GM03348 (cell line): ENCODE measurements around the gene UBA52.

Source experiments
- DNase-seq: peaks from one replicate; pipeline ENCODE4 v3.0.0; 2012; ENCODE audit warnings: low spot score

The UBA52 gene

DNA sequence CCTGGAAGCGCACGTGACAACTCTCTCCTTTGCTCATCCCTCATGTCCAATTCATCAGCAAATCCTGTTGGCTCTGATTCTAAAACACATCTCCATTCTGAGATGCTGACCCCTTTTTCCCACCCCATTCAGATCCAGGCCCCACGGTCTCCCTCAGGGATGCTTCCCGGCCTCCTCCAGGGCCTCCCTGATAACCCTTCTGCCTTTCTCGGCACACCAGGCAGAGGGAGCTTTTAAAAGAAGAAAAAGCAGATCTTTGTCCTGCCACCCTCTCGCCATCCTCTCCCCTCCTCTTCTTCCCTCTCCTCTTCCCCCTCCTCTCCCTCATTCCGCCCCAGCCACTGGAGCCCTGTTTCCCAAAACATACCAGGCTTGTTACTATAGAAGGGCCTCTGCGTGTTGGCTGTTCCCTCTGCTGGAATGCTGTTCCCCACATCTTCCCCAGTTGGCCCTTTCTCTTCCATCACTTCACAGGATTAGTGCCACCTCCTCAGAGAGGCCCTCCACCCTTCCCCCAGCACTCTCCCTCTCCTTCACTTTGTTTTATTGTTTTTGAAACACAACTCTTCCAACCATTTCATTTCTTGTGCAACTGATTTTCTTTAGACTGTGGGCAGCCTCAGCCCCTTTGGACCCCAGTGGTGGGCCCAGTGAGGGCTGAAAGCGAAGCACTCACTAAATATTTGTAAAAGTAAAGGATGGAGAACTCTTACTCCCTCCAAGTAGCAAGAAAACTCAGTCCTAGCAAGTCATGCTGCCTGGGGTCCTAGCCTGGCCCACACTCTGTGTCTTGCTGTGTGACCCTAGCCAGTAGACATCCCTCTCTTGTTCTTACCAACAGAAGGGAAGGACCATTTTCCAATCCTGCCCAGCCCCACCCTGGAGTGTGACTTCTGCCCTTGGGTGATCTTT lies 37.4 kb downstream of the UBA52 start:
- DNase-seq, result no peak

- no peak for DNase-seq
Observed at GRCh38 chr19:18609717-18610051, 38.0 kb downstream of the UBA52 start.

GRCh38 chr19:18610245-18610555 lies 38.5 kb downstream of the UBA52 start:
- no peak for DNase-seq

DNA sequence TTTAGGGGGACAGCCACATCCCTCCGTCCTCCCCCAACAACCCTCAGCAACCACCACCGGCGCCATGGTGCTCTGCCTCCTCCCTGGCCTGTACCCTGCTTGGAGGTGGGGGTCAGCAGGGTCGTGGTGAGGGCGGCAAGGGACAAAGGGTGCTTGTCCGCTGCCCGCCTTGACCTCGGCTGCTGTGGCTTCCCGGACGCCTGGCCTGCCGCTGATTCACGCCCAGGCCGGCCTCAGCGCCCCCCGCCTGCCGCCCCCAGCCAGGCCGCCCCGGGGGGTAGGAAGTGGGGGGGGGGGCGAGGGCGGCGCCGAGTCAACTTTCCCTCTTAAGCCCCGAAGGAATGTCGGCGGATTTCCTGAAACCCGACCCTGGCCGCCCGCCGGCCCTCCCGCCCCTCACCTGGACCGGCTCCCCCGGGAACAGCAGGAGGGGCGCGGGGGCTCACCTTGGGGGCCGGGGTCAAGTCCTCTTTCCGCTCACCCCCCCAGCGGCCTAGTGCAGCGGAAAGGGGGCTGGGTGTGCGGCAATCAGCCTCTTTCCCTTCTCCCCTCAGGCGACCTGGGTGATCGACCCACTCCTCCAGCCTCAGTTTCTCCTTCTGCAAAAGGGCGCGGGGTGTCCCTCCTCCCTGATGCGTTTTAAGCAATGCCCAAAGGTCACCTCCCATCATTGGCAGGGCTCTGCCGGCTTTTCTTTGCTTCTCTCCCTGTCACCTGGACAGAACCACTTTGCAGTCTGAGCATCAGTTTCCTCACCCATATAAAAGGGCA lies 39.1 kb downstream of the UBA52 start:
- DNase-seq, result no peak

DNA sequence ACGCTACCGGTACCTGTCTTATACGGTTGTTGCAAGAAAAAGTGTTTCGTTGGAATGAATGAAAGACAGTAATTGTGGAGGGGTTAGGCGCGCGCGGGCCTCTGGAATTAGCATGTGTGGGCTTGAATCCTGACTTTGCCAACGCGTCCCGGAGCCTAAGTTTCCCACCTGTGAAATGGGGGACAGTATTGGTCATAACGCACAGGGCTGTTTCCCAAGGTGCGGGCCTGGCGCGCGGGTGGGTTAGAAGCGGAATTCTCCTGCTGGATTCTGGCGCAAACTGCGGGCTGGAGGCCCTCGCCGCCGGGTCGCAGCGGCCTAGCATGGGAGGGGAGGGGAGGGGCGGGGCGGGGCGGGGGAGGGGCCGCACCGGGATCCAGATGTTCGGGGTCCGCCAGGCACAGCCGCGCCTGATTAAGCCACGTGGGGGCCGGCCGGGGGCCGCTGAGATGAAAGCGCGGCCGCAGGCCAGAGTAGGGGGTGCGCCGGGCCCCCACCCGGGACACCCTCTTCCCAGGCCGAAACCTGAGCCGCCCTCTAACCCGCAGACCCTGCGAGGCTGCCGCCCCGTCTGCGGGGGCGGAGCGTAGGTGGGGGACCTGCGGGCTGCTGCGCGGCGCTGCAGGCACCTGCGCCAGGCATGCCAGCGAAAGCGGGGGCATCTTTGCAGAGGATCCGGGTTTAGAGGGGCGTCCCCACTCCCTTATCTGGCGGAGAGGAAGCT lies 39.8 kb downstream of the UBA52 start:
- no peak for DNase-seq

- no peak for DNase-seq
Observed at GRCh38 chr19:18612051-18612771, 40.6 kb downstream of the UBA52 start.

DNA sequence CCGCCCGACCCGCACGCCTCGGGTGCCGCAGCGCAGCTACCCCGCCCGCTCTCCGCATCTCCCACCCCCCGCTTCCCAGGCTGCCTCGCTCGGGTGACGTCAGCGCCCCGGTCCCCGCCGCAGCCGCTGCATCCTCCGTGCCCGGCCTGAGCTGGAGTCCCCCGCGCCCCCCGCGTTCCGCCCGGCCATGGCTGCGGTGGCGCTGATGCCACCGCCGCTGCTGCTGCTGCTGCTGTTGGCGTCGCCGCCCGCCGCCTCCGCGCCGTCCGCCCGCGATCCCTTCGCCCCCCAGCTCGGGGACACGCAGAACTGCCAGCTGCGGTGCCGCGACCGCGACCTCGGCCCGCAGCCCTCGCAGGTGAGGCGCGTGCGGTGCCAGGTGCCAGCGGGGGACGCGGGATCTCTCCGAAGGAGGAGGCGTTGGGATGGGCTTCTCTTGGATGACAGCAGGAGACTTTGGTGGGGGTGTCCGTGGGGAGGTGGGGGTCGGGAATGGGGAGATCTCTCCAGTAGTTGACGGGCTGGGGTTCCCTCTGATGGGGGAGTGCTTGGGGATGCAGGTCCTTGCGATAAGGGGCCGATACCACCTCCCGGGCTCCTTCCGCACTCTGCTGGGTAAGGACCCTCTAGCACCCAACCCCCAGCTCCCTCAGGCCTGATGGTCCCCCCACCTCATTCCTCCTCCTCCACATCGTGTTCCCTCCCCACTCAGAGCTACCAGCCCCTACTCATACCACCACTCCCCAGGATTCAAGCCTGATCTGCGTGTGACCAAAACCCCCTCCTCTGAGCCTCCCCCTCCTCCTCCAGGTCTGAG lies 41.3 kb downstream of the UBA52 start, which contains the start of gene TMEM59L:
Gene TMEM59L (plus strand): TSS at position 99 of the 817 bp plus-strand sequence. CDS start 89 bp downstream, at position 188.
- peak; percentile 53 for DNase-seq

- DNase-seq, result no peak
Observed at GRCh38 chr19:18613589-18614234, 42.1 kb downstream of the UBA52 start.

- DNase-seq, result no peak
Observed at GRCh38 chr19:18616023-18616422, 44.4 kb downstream of the UBA52 start.

GRCh38 chr19:18617562-18617961 lies 45.9 kb downstream of the UBA52 start:
- DNase-seq, result no peak

GRCh38 chr19:18618236-18618635 lies 46.6 kb downstream of the UBA52 start:
- DNase-seq, result no peak

GRCh38 chr19:18620311-18620710 lies 48.7 kb downstream of the UBA52 start:
- DNase-seq, result no peak

DNA sequence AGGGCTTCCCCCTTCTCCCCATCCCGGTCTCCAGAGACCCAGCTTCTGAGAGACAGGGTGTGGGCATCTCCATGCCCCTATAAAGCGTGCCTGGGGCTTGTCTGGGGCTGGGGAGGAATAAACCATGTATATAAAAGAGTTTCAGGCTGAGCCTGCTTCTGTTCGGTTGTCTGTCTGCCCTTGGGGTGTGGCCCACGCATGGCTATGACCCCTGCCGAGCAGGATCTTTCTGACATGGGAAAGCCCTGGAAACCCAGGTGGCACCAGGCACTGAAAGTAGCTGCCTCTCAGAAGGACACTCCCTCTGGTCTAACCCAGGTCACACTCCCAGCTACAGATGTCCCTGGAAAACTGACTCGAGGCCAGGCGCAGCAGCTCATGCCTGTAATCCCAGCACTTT lies 49.2 kb downstream of the UBA52 start:
- no peak for DNase-seq

DNA sequence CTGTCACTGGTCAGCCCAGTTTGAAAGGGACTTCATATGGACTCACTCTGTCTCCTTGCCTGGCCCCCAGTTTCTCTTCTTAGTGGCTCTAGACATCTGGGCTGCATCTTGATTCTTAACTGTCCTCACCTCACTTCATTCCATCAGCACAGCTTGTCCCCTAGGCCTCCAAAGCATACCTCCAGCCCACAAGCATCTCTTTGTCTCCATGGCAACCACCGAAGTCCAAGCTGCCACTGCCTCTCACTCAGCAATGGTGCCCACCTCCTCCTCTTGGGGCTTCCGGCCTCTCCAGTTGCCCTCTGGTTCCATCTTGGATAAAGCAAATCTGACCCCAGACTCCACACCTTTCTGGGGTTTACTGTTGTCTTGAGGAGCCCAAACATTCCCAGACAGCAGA lies 55.2 kb downstream of the UBA52 start:
- no peak for DNase-seq
